Natural killer cell (primary cell): ENCODE results near the gene SAMM50. TPM values are rescaled to one million over a fixed set of nuclear protein-coding genes. Genes with fewer than 3 reads are reported as not detected.
A peak's percentile ranks its signal among the peaks of the same experiment; 100 is the strongest.

Experiments
- ATAC-seq, 3 donors: fragments of 150-1000 bp in 2 of 3; fragments of 200-7000 bp in 1 of 3; cut with Tn5 transposase; 1 replicate in 1 of 3; 2 replicates in 2 of 3; pipeline ENCODE4 v1.10.0; 2021; ENCODE audit warnings: mild to moderate bottlenecking in 2 of 3, moderate library complexity in 2 of 3
- DNase-seq, 2 donors: peaks; one replicate each; pipeline versions ENCODE4 v3.0.0 to v3.0.0-alpha.2; 2013 to 2021; ENCODE audit warnings: mixed read lengths in 1 of 2
- H3K27ac ChIP-seq: one replicate; pipeline ENCODE4 v1.5.1; 2013; ENCODE audit warnings: mild to moderate bottlenecking, low read length
- H3K27me3 ChIP-seq: one replicate; pipeline ENCODE4 v1.6.1; 2013; ENCODE audit warnings: low read length; ENCODE audit not compliant: control insufficient read depth, insufficient read depth
- H3K36me3 ChIP-seq: one replicate; pipeline ENCODE4 v1.6.1; 2013; ENCODE audit warnings: low read length; ENCODE audit not compliant: control insufficient read depth, insufficient read depth
- H3K4me1 ChIP-seq: one replicate; pipeline ENCODE4 v1.6.1; 2013; ENCODE audit warnings: low read length; ENCODE audit not compliant: control insufficient read depth, insufficient read depth
- H3K4me3 ChIP-seq: one replicate; pipeline ENCODE4 v1.5.1; 2013; ENCODE audit warnings: low read length
- H3K9me3 ChIP-seq: one replicate; pipeline ENCODE4 v1.6.1; 2013; ENCODE audit warnings: low read length; ENCODE audit not compliant: control insufficient read depth, insufficient read depth
- H3K27ac Mint-ChIP-seq, 2 donors: one replicate each; pipeline ENCODE4 v1.8.0; 2022; ENCODE audit warnings: mild to moderate bottlenecking in 2 of 2, mixed read lengths in 2 of 2, moderate library complexity in 1 of 2
- H3K27me3 Mint-ChIP-seq, 2 donors: one replicate each; pipeline ENCODE4 v1.8.0; 2022; ENCODE audit warnings: low read depth in 2 of 2, mixed read lengths in 2 of 2
- H3K36me3 Mint-ChIP-seq: one replicate; pipeline ENCODE4 v1.8.0; 2022; ENCODE audit warnings: mixed read lengths
- H3K4me1 Mint-ChIP-seq, 2 donors: one replicate each; pipeline ENCODE4 v1.8.0; 2022; ENCODE audit warnings: mixed read lengths in 2 of 2
- H3K4me3 Mint-ChIP-seq: one replicate; pipeline ENCODE4 v1.8.0; 2022; ENCODE audit warnings: mild to moderate bottlenecking, moderate library complexity, mixed read lengths
- H3K9me3 Mint-ChIP-seq, 2 donors: one replicate each; pipeline ENCODE4 v1.8.0; 2022; ENCODE audit warnings: mixed read lengths in 2 of 2
- WGBS: methylation state at CpG from one replicate; pipeline ENCODE4 v1.1.7; 2013; ENCODE audit warnings: missing lambda C conversion rate; ENCODE audit not compliant: insufficient coverage; 5-methylcytosine and 5-hydroxymethylcytosine counted together
- intact Hi-C: fragments of 100-400 bp; cut with micrococcal nuclease; formaldehyde crosslinking; loops from one replicate; pipeline ENCODE4 v1.14.2; 2022
- total RNA-seq, 4 donors: library from RNA; stranded (reverse); fragments of 120-200 nt in 1 of 4; gene quantifications; one replicate each; pipeline versions ENCODE4 v1.2.3 to v1.2.4, GENCODE V29; 2013 to 2022
- TF ChIP-seq, protein P1 (sequence below): fragments of 200-600 bp; IDR thresholded peaks from one replicate; pipeline ENCODE4 v1.8.0; 2022; ENCODE audit warnings: antibody characterized with exemption

SAMM50 gene
- total RNA-seq, 3 donors from 2014 or later (not counting 1 experiment from before 2014, with no cell fraction given) = 25.9 to 30.6 (median 29.7) TPM

DNA sequence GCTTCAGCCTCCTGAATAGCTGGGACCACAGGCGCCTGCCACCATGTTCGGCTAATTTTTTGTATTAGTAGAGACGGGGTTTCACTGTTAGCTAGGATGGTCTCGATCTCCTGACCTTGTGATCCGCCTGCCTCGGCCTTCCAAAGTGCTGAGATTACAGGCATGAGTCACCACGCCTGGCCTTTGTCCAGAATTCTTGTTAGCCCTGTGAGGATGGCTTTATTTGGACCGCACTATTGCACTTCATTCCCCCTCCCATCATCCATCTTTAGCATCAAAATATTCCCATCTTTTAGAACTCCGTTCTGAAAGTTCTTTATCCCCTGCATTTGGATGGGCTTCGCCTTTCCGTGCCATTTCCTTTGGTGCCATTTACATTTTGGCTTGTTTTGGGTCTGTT lies 2.6 kb downstream of the SAMM50 start:
- Histone ChIP-seq H3K27ac (no peak overlapping the region), H3K27me3 (no peaks in the 10 kb centered on the region), H3K36me3 (no peaks in the 10 kb centered on the region), H3K4me3 (no peak overlapping the region), H3K4me1 (peaks cover 25% of the 10 kb centered on the region), H3K9me3 (no peaks in the 10 kb centered on the region)
- Mint-ChIP-seq H3K4me1 (peaks cover 24 to 44% of the 10 kb centered on the region in 2 donors), H3K36me3 (no peaks in the 10 kb centered on the region), H3K9me3 (no peaks in the 10 kb centered on the region), H3K27ac (no peak overlapping the region), H3K4me3 (peak overlapping the region; percentile 35), H3K27me3 (no peaks in the 10 kb centered on the region)
- 95% methylated on average over 11 of the region's 11 CpGs for WGBS
- ATAC-seq (no peak), DNase-seq (no peak)
- intact Hi-C loops = loop anchor here (10.0 kb wide), 1 partner anchor 537 kb away; the partner anchor contains the start of gene RTL6
- TF ChIP-seq, protein P1, sequence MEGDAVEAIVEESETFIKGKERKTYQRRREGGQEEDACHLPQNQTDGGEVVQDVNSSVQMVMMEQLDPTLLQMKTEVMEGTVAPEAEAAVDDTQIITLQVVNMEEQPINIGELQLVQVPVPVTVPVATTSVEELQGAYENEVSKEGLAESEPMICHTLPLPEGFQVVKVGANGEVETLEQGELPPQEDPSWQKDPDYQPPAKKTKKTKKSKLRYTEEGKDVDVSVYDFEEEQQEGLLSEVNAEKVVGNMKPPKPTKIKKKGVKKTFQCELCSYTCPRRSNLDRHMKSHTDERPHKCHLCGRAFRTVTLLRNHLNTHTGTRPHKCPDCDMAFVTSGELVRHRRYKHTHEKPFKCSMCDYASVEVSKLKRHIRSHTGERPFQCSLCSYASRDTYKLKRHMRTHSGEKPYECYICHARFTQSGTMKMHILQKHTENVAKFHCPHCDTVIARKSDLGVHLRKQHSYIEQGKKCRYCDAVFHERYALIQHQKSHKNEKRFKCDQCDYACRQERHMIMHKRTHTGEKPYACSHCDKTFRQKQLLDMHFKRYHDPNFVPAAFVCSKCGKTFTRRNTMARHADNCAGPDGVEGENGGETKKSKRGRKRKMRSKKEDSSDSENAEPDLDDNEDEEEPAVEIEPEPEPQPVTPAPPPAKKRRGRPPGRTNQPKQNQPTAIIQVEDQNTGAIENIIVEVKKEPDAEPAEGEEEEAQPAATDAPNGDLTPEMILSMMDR = no peak

DNA sequence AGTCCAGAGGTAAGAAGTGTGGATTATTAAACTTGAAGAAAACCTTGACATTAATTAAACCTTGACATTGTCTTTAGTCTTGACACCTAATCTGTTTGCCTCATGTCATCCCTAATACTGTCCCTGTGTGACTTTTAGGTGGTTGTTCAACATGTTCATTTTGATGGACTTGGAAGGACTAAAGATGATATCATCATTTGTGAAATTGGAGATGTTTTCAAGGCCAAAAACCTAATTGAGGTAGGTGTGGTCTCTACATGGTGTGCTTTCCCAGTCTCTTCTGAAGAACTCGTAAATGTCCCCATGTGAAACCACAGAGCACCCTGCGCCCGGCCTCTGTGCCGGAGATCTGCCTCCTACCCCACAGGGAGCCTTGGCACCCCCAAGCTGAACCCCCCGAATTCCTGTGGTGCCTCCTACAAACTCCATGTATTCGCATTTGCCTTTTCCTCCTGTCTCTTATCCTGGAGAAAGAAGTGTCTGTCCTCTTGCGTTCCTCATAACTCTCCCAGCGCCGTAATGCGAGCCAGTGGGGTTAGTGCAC lies 9.1 kb downstream of the SAMM50 start:
- Mint-ChIP-seq H3K4me1 (peaks cover 4 to 17% of the 10 kb centered on the region in 2 donors), H3K4me3 (no peak overlapping the region), H3K27me3 (no peaks in the 10 kb centered on the region), H3K36me3 (peaks cover 13% of the 10 kb centered on the region), H3K27ac (no peak overlapping the region), H3K9me3 (no peaks in the 10 kb centered on the region)
- DNase-seq (no peak), ATAC-seq (no peak)
- Histone ChIP-seq H3K4me1 (no peaks in the 10 kb centered on the region), H3K27ac (no peak overlapping the region), H3K27me3 (no peaks in the 10 kb centered on the region), H3K36me3 (peaks cover 58% of the 10 kb centered on the region), H3K4me3 (no peak overlapping the region), H3K9me3 (no peaks in the 10 kb centered on the region)
- 96% methylated on average over 10 of the region's 10 CpGs for WGBS
- TF ChIP-seq, protein P1 = no peak
- intact Hi-C loops = no loop called here

DNA sequence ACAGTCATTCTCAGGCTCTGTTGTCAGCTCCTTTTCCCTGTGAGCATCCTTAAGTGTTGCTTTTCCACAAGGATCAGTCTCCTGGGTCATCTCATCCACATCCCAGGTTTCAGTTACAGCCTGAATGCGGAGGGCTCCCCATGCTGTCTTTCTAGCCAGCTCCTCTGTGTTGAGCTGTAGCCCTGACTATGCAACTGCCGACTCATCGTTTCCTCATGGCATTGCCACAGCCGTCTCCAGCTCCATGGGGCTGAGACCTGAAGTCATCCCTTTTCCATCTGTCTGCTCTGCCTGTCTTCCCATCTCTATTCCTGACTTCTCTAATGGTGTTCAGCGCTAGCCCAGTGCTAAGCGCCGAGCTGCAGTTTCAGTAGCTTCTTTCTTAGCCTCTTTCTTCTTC lies 11.8 kb downstream of the SAMM50 start:
- H3K27me3 ChIP-seq = no peaks in the 10 kb centered on the region
- peaks cover 4% of the 10 kb centered on the region for H3K4me1 ChIP-seq
- H3K4me3 ChIP-seq = no peak overlapping the region
- H3K4me3 Mint-ChIP-seq = no peak overlapping the region
- peaks cover 69% of the 10 kb centered on the region for H3K36me3 ChIP-seq
- H3K9me3 ChIP-seq = no peaks in the 10 kb centered on the region
- peaks cover 13% of the 10 kb centered on the region for H3K36me3 Mint-ChIP-seq
- intact Hi-C loops = no loop called here
- no peak for ATAC-seq
- no peaks in the 10 kb centered on the region for H3K27me3 Mint-ChIP-seq
- 97% methylated on average over 7 of the region's 7 CpGs for WGBS
- H3K27ac Mint-ChIP-seq = no peak overlapping the region
- TF ChIP-seq, protein P1 = no peak
- no peak for DNase-seq
- H3K4me1 Mint-ChIP-seq = peaks cover 7 to 15% of the 10 kb centered on the region in 2 donors
- no peak overlapping the region for H3K27ac ChIP-seq
- H3K9me3 Mint-ChIP-seq = no peaks in the 10 kb centered on the region

DNA sequence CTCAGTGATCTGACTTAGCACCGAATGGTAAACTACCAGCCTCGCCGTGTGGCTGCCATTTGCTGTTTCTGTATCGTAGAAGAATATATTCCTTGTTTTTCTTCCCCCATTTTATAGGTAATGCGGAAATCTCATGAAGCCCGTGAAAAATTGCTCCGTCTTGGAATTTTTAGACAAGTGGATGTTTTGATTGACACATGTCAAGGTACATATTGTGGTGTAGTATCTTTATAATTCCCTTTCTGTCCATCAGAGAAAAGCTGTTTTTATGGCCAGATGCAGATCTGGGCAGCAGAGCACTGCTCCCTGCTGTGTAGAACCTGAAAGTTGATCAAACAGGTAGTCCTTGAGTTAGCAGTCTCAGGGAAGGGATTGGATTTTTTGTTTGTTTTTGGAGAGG lies 13.4 kb downstream of the SAMM50 start:
- Mint-ChIP-seq H3K4me3 (no peak overlapping the region), H3K27me3 (no peaks in the 10 kb centered on the region), H3K36me3 (peaks cover 13% of the 10 kb centered on the region), H3K4me1 (peaks cover 10 to 15% of the 10 kb centered on the region in 2 donors), H3K27ac (no peak overlapping the region), H3K9me3 (no peaks in the 10 kb centered on the region)
- no peak overlapping the region for H3K4me3 ChIP-seq
- H3K27me3 ChIP-seq = no peaks in the 10 kb centered on the region
- WGBS = 97% methylated on average over 7 of the region's 7 CpGs
- intact Hi-C loops = no loop called here
- TF ChIP-seq, protein P1 = no peak
- no peak overlapping the region for H3K27ac ChIP-seq
- ATAC-seq (no peak), DNase-seq (no peak)
- H3K9me3 ChIP-seq = no peaks in the 10 kb centered on the region
- H3K36me3 ChIP-seq = peaks cover 76% of the 10 kb centered on the region
- H3K4me1 ChIP-seq = peaks cover 4% of the 10 kb centered on the region
